Measurements from ENCODE around the gene C13orf46.

C13orf46 gene

DNA sequence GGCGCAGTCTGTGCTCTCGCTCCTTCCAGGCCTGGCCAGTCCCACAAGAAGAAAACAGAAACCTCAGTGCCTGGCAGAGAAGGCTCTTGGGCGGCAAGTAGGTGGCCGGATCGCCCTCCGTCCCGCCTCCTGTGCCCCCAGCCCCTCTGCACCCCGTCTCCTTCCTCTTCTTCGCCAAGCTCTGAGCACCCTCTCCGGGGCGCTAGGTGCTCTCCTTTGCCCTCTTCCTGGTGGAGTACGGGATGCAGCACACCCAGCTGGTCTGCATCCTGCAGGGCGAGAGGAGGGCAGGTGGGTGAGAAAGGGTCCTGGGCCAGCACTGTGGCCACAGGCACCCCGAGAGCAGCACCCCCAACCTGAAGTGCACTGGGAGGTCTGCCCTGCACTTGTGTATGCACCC lies 17.3 kb downstream of the C13orf46 start:
- DNase-seq (ENCODE audit: low read depth in 2 of 2, low spot score in 1 of 2): no peak

- no peak for DNase-seq (ENCODE audit: low read depth in 2 of 2, low spot score in 1 of 2)
Measured at GRCh38 chr13:113955691-113956090, 18.2 kb downstream of the C13orf46 start.

DNA sequence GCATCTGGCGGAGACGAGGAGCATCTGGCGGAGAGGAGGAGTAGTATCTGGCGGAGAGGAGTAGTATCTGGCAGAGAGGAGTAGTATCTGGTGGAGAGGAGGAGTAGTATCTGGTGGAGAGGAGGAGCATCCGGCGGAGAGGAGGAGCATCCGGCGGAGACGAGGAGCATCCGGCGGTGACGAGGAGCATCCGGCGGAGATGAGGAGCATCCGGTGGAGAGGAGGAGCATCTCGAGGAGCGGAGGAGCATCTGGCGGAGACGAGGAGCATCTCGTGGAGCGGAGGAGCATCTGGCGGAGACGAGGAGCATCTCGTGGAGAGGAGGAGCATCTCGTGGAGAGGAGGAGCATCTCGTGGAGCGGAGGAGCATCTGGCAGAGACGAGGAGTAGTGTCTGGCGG lies 18.6 kb downstream of the C13orf46 start:
- no peak for DNase-seq (ENCODE audit: low read depth in 2 of 2, low spot score in 1 of 2)

DNA sequence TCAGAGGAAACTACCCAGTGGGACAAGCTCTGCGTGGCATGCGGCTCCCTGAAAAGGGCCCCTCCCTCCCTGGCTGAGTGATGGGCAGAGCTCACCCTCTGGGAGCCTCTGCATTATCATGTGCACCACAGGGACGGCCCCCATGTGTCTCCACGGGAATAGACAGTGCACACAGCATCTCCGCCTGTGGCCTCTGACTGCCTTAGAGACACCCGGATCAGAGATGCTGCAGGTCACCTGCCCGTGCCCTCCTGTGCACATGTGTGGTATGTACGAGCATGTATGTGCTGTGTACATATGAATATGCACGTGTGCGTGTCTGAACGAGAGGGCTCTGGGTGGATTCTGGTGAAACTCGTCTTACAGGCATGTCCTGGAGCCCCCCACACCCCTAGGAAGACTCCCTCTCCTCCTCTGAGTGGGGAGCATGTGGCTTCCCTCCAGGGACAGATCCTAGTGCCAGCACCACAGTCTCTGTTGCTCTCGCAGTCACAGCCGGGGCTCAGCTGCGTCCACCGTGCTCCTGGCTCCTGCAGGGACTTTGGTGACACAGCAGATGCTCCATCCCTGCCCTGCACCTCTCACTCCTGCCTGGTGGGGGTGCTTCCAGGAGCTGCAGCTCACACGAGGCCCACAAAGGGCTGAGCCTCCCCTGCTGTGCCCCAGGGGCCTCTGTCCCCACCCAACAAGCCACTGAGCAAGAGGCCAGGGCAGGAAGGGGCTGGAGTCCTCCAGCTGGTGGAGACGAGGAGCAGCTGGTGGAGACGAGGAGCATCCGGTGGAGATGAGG lies 19.6 kb downstream of the C13orf46 start:
- no peak for DNase-seq (ENCODE audit: low read depth in 2 of 2, low spot score in 1 of 2)

DNA sequence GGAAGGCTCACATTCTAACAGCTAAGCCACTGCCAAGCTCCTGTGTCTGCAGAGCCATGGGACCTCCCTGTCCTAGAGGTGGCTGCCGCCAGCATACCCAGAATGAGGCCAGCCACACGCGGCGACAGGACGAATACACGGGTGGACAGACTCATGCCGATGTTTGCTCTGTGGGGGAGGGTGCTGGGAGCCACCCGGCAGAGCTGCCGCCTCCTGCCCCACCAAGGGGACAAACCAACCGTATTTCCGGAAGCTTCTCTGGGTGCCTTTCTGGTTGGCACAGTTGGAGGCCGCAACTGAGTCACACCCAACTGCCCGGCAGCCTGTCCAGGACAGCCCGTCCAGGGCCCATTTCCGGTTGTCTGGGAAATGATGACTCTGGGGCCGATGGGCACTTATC lies 20.3 kb downstream of the C13orf46 start:
- DNase-seq (ENCODE audit: low read depth in 2 of 2, low spot score in 1 of 2): no peak

DNA sequence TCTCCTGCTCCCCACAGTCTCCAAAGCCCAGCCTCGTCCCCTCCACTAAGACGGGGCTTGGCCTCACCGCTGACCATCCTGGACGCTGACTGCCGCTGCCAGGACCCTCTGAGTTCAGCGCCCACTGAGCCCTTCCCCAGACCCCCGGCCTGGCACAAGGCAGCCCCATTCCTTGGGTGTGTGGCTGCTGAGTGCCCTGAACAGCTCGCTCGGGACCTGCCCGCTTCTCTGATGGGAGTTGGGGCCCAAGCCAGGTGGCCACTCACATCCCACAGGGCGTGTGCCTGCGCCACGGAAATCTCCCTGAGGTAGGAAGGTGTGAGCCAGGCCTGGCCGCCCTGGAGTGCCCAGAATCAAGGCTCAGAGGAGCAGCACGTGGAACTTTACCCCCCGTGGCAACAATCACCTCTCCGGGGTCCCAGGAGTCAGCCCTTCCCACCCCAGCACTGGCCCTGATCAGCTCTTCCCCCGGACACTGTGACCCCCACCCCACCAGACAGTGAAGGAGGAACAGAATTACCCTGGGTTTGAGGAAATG lies 20.8 kb downstream of the C13orf46 start:
- no peak for DNase-seq (ENCODE audit: low read depth in 2 of 2, low spot score in 1 of 2)

- DNase-seq (ENCODE audit: low read depth in 2 of 2, low spot score in 1 of 2): no peak
Measured at GRCh38 chr13:113952151-113952982, 21.5 kb downstream of the C13orf46 start.

DNA sequence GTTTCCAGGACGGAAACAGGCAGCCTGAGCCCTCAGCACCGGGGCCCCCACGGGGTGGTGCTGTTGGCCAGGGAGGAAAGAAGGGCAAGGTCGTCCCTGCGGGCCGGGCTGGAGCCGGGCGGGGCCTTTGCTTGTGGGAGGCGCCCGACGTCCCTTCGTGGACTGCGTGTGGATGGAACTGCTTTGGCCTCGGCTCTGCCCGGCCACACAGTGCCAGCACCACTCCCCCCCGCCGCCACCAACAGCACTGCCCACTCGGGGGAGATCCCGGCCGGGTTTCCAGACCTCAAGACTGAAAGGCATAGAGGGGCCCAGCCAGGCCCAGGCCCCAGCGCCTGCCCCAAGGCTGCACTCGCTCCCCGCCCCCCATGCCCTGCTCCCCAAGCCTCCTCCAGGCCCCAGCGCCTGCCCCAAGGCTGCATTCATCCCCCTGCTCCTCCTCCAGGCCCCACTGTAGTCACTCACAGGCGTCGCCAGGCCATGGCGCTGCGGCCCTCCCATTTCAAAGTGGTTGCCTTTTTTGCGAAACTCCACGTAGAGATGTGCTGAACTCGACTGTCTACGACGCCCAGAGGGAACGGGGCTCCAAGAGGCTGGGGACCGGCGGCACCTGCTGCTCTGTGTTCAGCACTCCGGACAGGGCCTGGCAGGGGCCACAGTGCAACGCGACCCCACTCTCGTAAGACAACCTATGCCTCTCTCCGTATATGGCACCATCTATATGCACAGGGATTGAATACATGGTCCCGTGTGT lies 22.5 kb downstream of the C13orf46 start:
- DNase-seq (ENCODE audit: low read depth in 2 of 2, low spot score in 1 of 2): no peak

DNA sequence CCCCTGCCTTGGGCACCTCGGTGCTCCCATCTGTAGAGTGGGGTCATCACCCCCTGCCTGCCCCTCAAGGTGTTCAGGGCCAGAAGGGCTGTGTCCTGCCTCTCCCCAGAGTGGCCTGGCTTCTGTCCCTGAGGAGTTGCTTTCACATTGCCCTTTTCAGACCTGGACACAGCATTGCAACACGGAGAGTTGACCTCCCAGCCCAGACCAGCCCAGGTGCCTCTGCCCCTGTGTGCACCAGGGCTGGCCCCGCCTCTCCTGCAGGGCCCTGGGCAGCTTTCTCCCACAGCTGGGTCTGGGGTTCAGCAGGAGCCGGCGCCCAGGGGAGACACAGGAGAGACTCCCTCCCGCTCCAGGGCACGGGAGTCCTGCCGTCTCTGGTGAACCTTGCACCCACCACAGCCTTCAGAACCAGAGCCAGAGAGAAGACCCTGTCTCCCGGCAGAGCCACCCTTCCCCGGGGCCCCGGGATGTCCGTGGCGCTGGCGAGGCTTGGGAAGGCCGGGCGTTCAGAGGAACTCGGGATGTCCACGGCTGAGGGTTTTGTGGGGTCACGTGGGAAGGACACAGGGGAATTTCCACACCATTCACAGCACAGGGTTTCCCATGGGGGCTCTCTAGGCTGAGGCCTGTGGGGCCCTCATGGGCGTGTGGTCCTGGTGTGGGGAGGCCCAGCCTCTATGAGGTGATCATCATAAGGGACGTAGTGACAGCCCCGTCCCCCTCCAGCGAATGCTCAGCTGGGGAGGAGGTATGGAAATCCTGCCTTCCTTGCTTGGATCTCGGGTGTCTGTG lies 23.2 kb downstream of the C13orf46 start:
- DNase-seq (ENCODE audit: low read depth in 2 of 2, low spot score in 1 of 2): no peak

DNA sequence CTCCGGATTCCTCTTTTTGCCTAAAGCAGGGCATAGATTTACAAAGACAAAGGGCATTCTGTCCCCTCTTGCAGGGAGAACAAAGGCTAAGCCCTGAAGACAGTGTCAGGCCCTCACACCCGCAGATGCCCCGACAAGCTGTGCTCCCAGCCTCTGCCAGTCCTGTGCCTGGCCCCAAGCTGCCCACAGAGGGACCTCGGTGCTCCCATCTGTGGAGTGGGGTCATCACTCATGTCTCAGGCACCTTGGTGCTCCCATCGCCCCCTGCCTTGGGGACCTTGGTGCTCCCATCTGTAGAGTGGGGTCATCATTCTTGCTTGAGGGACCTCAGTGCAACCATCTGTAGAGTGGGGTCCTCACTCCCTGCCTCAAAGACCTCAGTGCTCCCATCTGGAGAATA lies 24.3 kb downstream of the C13orf46 start:
- no peak for DNase-seq (ENCODE audit: low read depth in 2 of 2, low spot score in 1 of 2)

DNA sequence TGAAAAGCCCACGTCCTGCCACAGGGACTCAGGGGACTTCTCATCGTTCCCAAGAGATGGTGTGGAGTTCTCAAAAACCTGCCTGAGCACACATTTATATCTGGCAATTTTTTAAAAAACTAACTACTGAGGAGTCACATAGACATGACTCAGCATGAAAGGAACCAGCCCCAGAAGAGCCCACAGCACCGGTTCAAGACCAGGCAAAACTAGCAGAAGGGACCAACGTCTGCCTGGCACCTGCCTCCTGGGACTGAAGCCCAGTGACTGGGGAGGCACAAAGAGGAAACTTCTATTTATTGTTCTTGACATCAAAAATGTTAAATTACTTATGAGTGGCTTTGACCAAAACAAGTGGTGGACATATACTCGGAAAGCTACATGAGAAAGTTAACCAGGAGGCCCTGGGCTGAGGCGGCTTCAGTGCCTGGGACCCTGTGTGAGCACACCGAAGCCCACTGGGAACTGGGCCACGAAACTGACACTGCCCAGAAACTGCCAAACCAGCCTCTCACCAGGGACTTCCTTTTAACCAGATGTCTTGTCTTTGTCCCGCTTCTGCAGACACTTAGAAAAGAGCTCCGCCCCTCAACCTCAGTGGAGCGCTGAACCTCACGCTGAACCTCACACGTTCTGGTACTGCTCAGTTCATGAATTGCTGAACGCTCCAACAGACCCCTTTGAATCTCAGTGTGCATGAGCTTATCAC lies 25.7 kb downstream of the C13orf46 start:
- DNase-seq (ENCODE audit: low read depth in 2 of 2, low spot score in 1 of 2): no peak

DNA sequence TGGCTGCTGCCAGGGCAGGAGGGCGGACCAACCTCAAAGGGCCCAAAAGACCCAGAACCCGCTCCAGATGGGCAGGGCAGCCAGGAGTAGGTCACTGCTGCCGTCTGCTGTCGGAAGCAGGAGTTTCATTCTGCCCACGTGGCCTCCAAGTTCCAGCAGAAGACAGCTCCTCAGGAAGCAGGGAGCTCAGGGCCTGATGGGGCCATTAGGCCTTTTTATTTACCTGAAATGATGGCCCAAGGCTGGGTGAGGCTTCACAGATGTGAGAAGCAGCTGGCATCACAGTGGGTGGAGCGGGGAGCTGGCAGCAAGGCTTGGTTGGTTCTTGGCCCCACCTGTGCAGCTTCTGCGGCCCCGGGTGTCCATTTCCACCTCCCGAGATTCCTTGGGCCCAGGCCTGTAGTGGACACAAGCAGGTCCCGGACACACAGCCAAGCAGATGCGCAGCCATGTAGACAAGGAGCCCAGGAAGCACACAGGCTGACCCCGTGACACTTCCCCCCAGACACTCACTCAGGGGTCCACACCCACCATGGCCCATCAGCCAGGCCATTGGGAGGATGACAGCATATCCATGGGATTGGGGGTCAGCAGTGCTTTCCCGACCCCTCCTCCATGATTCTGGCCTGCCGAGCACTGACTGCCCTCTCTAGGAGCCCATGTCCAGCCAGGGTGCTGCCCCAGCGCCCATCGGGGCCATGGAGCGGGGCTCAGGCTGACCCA lies 26.4 kb downstream of the C13orf46 start:
- no peak for DNase-seq (ENCODE audit: low read depth in 2 of 2, low spot score in 1 of 2)

- no peak for DNase-seq (ENCODE audit: low read depth in 2 of 2, low spot score in 1 of 2)
Measured at GRCh38 chr13:113946409-113947181, 27.3 kb downstream of the C13orf46 start.

GRCh38 chr13:113945857-113946408 lies 27.9 kb downstream of the C13orf46 start:
- no peak for DNase-seq (ENCODE audit: low read depth in 2 of 2, low spot score in 1 of 2)

GRCh38 chr13:113943821-113944565 lies 29.9 kb downstream of the C13orf46 start:
- DNase-seq (ENCODE audit: low read depth in 2 of 2, low spot score in 1 of 2): no peak

GRCh38 chr13:113942591-113943103 lies 31.2 kb downstream of the C13orf46 start:
- no peak for DNase-seq (ENCODE audit: low read depth in 2 of 2, low spot score in 1 of 2)

- DNase-seq (ENCODE audit: low read depth in 2 of 2, low spot score in 1 of 2): no peak
Measured at GRCh38 chr13:113941571-113942191, 32.2 kb downstream of the C13orf46 start.
